Medulla oblongata (tissue), 1 donor: ENCODE data around the gene ATE1.
"Not testable (repeated sequence)": the region's sequence is repeated elsewhere in the genome, so short reads cannot be mapped to it uniquely, and the experiment has no call there.

Source experiments
- DNase-seq: peaks from one replicate; pipeline ENCODE4 v3.0.0-alpha.2; 2015; ENCODE audit errors: extremely low spot score

The ATE1 gene

DNA sequence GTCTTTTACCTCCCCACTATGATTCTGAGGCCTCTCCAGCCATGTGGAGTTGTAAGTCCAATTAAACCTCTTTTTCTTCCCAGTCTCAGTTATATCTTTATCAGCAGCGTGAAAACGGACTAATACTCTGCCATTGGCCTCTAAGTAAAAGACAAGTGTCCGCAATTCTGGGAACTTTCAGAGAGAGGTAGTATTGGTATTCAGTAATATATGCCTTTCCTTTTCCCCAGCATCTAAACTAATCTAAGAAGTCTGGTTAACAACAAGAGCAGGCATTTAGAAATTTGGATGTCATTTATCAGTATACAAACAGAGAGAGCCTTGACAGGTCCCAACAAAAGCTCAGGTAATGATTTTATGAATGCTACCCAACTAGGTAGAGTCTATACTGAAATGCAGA lies 95.2 kb downstream of the ATE1 start:
- no peak for DNase-seq

DNA sequence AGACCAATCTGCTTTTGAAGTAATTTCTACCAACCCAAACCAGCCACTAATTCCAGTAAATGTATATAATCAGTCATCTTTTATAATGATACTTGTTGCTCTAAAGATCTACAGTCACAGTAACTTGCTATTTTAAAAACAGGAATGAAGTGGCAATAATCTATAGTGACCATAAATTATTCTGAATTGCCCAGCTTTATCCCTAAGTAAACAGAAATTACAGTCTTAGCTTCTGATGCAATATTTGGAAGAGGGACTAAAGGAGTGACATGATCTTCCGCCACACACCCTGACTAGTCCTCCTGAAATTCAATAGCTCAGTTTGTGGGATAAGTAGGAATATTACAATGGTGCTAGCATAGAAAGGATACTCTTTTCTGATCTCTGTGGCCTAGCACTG lies 96.1 kb downstream of the ATE1 start:
- DNase-seq: no peak

DNA sequence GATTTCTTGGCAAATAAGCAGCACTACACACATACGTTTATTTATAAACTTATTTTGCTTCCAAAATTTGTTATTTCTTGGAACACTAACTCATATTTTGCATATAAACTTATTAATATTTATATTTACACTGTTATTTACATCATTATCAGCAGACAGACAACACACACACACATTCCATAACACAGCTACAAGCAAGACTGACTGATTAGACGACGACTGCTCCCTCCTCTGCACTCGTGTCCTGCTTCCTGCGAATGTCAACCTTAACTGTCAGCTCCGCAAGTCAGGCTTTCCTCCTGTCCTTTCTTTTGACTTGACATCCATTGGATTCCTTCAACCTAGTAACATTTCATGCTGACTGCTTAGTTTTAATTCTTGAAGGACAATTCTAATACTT lies 96.6 kb downstream of the ATE1 start:
- DNase-seq: no peak

DNA sequence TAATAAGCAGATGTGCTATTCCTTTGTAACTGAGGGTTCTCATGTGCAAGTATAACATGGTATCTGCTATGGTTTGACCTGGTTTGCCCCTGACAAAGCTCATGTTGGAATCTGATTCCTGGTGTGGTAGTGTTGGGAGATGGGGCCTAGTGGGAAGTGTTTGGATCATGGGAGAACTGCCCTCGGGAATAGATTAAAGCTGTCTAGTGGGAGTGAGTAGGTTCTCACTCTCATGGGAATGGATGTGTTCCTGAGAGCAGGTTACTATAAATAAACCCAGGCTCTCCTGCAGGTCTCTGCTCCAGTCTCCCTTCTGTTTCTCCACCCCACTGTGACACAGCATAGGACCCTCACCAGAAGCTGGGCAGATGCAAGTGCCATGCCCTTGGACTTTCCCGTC lies 97.7 kb downstream of the ATE1 start:
- no peak for DNase-seq

DNA sequence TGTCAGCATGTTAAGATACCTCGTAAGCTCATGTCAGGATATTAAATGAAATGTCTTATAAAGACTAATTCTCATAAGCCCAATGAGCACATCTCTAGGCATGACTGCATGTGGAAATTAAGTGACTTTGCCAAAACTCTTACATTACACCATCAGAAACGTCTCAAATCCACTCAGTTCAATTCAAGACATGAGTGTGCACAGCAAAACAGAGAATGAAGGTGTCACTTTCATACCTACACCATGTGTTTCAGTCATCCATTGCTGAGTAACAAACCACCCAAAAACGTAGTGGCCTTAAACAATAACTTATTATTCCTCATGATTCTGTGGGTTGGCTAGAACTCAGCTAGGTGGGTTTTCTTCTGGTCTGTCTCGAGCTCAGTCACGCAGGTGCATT lies 99.8 kb downstream of the ATE1 start:
- no peak for DNase-seq

DNA sequence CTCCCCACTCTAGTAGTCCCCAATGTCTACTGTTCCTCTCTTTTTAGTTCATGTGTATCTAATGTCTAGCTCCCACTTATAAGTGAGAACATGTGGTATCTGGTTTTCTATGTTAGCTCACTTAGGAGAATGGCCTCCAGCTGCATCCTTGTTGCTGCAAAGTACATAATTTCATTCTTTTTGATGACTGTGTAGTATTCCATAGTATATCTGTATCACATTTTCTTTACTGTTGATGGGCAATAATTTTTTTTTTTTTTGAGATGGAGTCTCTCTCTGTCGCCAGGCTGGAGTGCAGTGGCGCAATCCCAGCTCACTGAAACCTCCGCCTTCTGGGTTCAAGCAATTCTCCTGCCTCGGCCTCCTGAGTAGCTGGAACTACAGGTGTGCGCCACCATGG lies 101.1 kb downstream of the ATE1 start:
- not testable (repeated sequence) for DNase-seq

DNA sequence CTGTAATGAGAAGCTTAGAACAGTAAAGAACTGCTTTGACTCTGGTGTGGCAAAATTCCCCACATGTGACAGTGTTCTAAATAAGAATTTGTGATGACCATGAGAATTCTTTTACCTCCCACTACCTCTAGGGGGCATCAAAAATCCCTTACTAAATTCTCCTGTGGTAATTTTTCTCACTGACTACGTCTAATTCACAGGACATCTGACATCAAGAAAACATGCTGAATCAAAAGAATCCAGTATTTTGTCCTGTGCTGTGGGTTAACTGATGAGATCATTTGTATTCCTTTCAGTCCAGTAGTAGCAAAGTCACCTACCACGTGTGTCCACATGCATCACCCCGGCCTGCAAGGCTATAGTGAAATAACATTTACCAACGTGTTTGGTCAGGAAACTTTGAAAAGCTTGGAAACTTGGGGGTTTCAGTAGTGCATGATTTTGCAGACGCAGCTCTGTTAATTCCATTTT lies 103.8 kb downstream of the ATE1 start:
- peak; percentile 70 for DNase-seq

DNA sequence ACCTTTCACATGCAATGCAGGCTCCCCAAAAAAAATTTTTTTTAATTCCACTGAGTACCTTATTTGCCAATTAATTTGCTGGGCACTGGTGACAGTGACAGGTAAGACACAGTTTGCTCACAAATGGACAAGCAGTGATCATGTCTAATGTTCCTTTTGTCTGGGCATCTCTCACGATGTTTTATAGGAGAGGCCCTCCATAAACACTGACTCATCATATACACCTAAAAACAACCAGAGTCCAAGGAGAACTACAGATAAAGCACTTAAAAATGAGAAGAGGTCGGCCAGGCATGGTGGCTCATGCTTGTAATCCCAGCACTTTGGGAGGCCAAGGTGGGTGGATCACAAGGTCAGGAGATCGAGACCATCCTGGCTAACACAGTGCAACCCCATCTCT lies 105.1 kb downstream of the ATE1 start:
- DNase-seq: no peak

DNA sequence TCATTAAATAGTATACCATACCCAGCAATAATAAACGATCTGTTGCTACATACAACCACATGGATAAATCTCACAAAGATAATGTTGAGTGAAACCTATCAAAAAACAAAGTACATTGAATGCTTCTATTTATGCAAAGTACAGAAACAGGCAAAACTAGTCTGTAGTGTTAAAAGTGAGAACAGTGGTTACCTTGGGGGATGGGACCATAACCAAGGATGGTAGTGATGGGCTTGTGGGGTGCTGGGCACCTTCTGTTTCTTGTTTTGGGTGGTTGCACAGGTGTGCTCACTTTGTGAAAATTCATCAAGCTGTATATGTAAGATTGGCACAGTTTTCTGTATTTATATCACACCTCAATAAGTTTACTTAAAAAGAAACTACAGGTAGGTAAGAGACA lies 105.7 kb downstream of the ATE1 start:
- no peak for DNase-seq

DNA sequence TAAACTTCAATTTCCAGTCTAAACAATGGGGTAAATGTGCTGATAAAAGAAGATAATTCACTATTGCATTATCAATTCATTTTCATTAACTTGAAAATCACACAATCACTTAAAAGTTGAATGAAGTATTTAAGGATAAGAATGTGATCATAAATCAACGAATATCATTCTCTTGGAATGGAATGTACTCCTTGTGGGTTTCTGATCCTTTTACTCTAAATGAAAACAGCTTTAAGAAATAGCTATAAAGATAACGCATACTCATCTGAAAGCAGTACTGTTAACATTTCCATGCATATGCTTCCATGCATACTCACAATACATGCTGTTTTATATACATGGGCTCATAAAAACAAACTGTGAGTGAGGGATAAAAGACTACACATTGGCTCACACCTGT lies 108.8 kb downstream of the ATE1 start:
- DNase-seq: no peak

DNA sequence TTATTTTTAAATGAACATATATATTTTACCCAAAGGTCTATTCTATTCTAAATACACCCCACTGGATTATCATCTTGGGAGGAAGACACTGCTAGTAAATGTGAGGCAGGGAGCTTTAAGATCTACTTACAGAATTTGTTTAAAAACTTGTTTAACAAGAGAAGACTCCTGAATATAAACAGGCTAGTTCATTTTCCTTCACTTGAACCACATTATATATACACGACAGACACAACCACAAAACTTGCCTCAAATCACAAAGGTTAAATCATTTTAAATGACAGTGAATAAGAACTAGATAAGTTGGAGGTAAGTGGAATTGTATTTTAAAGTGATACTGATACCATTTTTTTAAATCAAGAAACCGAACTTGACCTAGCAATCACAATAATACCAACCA lies 109.2 kb downstream of the ATE1 start:
- no peak for DNase-seq

DNA sequence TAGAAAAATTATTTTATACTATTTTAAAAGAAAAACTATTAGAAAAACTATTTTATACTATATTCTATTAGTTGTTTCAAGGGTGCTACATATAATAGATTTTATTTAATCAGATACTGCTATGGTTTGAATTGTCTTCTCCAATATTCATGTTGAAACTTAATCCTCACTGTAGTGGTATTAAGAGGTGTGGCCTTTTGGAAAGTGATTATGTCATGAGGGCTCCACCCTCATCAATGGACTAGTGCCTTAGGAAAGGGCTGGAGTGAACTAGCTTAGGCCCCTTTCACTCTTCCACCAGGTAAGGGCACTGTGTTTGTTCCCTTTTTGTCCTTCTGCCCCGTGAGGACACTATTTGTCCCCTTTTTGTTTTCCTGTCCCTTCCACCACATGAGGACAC lies 111.6 kb downstream of the ATE1 start:
- DNase-seq: no peak

DNA sequence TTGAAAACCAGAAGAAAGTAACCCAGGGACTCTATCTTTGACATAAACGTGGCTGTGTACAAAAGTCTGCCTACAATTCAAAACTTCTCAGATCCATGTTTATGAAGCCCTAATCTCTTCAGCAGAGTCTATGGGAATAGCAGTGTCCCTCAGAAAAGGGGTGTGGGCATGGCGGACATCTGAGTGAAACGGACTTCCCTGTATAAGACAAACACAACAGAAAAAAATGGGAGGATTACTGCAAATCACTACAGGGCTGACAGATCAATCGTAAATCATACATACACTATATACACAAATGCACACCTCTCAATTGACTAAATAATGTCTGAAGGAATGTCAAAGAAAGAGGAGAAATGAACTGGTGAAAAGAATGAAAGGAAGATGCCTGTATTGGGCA lies 114.0 kb downstream of the ATE1 start:
- no peak for DNase-seq

DNA sequence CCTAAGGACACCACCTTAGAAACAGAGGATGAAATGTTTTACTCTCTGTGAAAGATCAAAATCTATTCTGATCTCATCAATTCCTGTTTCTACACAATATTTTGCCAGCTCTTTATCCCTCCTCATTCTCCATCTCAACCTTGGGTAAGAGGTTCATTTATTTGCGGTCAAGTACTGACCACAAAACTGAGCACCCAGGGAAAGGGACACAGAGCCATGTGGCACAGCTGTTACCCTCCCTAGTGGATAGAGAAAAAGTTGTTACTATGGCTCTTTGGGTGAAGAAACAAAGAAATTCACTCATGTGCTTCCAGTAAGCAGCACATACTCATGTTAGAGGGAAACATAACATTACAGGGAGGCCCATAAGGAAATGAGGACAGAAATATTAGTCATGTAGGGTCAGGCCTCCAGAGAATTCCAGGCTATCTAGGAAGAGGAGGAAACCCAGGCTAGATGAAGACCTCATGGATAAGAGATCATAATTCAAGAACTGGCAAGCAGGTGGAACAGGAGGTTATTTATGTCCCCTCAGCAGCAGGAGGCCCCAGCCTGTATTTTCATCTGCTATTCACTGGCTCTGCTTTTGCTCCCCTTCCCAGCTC lies 114.5 kb downstream of the ATE1 start:
- no peak for DNase-seq

DNA sequence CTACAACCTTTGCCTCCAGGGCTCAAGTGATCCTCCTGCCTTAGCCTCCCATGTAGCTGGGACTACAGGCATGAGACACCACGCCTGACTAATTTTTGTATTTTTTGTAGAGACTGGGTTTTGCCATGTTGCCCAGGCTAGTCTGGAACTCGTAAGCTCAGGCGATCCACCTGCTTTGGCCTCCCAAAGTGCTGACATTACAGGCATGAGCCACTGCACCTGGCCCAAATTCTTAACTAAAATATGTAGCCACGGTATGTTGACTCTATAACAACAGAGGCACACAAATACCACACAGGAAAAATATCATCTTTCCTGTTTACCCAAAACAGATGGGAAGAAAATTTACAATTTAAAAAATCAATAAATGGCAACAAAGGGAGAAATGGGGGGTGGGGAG lies 115.8 kb downstream of the ATE1 start:
- DNase-seq: no peak

DNA sequence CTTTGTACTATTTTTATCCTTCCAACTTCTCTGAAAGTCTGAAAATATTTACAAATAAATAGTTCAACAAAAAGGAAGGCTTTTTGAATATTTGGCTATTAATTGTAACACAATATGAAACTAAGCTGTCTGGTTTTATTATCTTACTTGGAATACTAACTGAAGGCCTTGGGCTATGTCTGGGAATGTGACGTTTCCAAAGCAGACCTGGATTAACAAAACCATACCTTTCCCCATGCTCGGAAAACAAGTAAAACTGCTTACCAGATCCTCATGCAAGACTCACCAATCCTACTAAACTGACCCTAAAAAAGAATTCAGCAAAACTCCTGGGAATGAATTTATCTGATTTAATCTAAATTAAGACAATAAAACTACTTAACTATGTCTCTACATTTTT lies 116.4 kb downstream of the ATE1 start:
- no peak for DNase-seq

DNA sequence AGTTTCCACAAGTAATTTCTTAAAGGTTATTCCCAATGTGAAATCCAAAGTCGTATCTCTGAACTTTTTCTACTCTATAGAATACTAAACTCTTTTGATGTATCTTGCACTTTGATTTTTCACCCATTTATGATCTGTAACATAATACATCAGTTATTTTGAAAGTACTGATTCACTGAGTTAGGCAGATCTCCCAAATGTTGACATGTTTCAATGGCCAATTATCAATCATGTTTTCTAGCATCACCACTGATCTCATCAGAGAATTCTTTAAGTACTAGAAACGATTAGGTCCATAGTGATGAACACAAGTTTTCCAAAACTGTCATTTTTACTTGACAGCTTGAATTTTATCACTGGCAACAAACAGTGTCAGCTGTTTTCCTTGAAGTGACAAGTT lies 119.0 kb downstream of the ATE1 start:
- no peak for DNase-seq

DNA sequence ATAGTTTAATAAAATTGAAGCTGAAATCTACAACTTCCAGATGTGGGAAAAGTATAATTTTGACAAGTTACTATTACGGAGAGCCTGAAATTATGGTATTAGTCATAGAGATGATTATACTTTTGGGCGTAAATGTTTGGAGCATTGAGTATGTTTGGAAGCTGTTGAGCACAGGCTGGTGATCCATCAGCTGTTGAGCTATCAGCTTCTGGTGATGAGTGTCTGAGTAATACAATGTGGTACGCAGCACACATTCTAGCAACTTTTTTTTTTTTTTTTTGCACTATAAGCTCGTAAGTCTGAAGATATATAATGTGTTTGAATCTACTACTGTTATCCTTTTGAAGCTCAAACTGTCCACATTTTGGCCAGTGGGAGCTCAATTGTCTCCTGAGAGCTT lies 123.4 kb downstream of the ATE1 start:
- no peak for DNase-seq

DNA sequence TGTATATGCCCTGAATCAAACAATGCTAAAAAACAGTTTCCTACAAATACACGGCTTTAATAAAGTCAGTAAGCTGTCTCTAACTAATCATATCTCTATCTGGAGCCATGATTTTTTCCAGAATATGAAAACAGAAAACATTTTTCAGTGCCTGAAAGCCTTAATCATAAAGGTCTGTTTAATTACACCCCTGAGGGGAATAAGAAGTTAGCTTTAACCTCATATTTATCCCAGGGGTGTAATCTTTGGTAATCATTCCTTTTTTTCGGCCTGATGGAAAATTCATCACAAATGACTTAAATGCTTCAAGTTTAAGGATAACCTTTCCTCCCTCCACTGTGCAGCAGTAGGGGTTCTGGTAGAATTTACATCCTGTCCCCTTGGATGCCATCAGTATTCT lies 124.2 kb downstream of the ATE1 start:
- no peak for DNase-seq

DNA sequence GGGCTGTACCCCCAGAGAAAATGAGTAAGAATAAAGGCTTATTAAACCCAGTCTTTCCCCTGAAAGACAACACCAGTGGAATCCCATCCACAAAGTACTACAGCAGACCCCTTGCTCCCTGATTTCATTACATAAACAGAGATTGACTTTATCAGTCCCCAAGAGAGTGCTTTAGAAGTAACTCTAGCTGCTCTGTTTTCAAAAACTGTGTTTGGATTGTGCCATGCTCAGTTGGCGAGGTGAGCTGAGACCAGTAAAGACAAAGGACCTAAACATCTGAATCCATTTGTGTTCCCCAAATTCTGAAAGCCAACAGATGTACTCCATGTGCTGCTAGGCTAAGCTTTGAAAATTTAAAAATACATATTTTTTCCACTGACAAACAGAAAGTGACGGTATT lies 127.0 kb downstream of the ATE1 start:
- DNase-seq: no peak

DNA sequence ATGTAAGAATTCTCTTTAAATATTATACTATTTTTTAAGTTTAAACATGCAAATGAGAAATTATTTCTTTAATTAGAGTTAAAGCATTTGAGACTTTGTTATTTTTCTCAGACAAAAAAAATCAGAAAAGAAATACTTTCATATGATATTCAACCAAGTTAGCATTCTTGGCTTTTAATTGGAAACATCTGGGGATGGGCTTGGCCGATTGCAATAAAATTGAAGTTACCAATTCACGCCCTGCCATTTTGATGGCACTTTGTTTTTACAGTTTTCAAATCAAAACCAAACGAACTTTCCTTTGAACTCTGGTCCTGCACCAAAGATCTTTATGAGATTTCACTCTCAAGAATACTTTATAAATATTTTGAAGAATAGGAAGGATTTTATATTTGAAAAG lies 127.7 kb downstream of the ATE1 start:
- no peak for DNase-seq

DNA sequence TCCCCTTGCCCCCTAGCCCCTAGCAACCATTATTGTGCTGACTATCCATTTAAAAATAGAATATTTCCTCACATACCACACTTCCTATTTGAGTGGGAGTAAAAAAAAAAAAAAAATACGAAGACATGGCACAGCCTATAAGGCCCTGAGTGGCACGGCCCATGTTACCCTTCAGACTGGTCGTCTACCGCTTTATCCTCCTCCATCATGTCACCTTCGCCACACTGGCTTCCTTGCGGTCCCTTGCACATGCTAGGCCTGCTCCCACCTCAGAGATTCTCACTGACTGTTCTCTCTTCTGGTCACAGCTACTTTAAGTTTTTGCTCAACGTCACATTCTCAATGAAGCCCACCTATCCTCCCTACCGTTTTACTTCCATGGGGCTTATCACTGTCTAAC lies 130.3 kb downstream of the ATE1 start:
- no peak for DNase-seq

DNA sequence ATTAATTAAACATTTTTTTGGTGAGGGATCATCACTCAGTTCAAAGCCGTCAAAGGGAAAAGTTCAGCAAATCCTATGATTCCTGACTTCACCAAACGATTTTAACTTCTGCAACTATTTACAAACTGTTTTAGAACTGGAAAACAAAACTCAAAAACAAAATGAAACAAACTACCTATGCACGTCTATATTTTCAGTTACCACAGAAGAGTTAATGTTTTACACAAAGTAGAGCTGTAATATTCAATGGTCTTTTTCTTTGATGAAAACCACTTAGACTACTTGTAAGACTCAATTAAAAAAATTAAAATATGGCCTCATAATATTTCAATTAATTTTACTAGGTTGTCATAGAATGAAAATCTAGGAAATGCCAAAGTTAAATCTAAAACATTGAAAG lies 131.5 kb downstream of the ATE1 start:
- DNase-seq: no peak

DNA sequence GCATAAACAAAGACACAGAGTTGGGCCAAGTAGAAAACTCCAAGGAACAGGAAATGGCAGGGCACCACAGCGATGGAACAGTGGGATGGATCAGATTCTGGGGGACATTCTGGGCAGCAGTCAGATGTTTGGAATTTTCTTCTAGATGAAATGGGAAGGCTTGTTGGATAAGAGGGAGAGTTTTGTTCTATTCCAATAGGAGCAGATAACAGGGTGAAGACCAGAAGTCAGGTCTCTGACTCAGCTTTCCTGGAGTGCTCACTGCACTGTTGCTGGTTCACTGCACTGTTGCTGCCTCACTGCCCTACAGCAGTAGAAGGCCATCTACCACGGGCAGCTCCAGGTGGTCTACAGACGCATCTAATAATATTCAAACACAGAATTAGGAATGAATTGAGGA lies 135.6 kb downstream of the ATE1 start:
- no peak for DNase-seq

DNA sequence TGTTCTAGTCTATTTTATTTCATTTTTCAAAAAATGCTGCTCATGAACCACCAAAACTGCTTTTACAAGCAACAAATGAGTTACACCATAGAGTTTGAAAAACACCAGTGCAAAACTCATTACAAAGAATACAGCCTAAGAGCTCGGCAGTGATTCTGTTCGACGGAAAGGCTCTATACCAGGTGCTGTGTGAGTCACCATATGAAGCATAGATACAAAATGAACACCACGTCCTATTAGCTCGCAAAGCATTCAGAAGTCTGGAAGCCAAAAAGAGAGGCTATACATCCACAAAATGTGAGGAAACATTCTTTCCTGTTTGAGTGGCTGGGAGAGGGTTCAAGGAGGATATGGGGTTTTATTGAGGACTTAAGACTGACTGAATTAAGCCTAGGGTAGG lies 136.1 kb downstream of the ATE1 start:
- DNase-seq: no peak
